HT-29 (cell line): ENCODE data around the gene RRM1. TPM values are rescaled to one million over a fixed set of nuclear protein-coding genes. Genes with fewer than 3 reads are reported as not detected.
"Not testable (repeated sequence)": the region's sequence is repeated elsewhere in the genome, so short reads cannot be mapped to it uniquely, and the experiment has no call there.

Experiments used
- DNase-seq: peaks from one replicate; pipeline ENCODE4 v3.0.0-alpha.2; 2015; ENCODE audit warnings: low spot score
- total RNA-seq: library from RNA; depleted of rRNA; stranded (reverse); fragments of >200 nt; shearing (Covaris generic); gene quantifications from 2 replicates; pipeline ENCODE4 v1.2.3, GENCODE V29; 2014

RRM1 gene
- total RNA-seq, 1 experiment from 2014 or later = 95.1 TPM

DNA sequence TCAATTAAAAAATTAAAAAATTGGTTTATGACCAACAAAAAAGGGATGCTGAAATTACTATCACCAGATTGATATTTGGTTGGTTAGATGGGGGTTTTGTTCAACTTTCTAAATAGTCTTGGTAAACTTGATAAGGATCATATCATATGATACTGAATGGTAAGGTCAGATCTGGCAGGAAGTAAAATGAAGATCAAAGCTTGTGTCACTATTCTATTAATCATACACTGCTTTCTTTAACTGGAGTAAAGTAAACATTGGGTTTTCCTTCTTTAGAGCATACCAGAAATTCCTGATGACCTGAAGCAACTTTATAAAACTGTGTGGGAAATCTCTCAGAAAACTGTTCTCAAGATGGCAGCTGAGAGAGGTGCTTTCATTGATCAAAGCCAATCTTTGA is 40.2 kb downstream of the RRM1 start:
- peak; percentile 64 for DNase-seq

DNA sequence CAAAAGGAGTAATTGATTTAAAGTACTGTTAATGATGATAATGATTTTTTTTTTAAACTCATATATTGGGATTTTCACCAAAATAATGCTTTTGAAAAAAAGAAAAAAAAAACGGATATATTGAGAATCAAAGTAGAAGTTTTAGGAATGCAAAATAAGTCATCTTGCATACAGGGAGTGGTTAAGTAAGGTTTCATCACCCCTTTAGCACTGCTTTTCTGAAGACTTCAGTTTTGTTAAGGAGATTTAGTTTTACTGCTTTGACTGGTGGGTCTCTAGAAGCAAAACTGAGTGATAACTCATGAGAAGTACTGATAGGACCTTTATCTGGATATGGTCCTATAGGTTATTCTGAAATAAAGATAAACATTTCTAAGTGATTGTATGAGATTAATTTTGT is 43.9 kb downstream of the RRM1 start:
- DNase-seq = no peak

DNA sequence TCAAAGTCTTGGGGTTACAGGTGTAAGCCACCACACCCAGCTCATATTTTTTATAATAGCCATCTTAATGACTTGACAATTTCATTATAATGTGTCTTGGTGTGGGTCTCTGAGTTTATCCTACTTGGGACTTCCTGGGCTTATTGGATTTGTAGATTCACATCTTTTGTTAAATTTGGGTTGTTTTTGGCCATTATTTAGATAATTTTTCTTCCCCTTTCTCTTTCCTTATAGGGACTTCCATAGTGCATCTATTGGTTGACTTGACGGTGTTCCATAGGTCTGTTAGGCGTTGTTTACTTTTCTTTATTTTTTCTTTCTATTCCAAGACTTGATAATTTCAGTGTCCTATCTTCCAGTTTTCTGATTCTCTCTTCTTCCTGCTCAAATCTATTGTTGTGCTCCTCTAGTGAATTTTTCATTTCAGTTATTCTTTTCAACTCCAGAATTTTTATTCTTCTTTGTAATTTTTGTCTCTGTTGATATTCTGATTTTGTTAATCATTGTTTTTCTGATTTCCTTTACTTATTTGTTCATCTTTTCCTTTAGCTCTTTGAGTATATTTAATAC is 45.6 kb downstream of the RRM1 start:
- no peak for DNase-seq

DNA sequence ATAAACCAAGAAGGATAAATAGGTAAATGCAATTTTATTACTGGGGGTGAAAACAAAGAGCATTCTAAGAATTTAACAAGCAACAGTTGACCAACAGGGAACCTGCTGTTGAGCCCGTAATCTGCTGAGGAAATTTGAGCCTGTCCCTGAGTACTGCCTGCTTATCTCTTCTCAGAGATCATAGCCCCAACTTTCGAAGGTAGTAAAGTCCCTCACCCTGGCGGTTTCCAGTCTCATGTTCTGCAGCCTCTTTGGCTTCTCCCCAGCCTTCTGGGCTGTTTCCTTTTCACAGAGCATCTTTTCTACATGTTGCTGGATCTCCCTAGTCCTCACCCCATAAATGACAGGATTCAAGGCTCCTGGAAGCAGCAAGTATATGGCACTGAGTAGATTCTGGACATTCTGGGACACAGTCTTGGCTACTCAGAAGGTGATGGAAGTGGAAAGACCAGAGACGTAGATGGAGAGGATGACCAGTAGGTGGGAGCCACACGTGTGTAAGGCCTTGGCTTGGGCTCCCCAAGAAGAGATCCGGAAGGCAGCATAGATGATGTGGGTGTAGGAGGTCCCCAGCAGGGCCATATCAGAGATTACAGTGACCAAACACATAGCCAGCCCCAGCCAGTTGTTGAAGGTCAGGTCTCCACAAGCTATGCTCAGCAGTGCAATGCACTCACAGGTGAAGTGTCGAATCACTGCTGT is 51.6 kb downstream of the RRM1 start:
- no peak for DNase-seq

DNA sequence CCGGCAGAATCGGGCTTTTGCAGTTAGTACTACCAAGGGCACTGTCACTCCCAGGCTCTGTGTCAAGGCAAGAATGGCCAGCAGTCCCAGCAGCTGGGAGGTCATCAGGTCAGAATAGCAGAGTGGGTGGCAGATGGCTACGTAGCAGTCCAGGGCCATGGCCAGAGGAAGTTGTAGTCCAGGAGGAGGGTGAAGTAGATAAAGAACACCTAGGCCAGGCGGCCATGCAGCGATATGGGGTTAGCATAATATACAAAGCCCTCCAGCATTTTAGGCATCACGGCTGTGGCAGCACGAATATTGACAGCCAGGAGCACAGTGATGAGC is 52.1 kb downstream of the RRM1 start:
- DNase-seq = no peak

DNA sequence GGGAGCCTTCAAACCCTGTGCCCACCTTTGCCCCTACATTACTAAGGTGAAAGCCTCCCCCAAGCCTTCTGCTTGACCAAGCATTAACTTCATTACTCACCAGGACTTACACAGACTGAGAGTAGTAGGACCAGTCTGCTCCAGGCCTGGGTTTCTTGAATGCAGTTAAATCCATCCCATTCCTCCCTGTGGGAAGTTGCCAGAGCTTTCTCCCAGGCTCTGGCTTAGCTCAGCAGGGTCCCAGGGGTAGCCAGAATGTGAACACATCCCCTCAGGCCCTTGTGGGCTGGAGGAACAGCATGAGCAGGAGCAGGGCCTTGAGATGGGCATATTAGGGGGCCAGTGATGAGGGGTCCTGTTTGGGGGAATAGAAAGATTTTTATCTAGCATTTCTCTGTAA is 59.9 kb downstream of the RRM1 start:
- DNase-seq = no peak

DNA sequence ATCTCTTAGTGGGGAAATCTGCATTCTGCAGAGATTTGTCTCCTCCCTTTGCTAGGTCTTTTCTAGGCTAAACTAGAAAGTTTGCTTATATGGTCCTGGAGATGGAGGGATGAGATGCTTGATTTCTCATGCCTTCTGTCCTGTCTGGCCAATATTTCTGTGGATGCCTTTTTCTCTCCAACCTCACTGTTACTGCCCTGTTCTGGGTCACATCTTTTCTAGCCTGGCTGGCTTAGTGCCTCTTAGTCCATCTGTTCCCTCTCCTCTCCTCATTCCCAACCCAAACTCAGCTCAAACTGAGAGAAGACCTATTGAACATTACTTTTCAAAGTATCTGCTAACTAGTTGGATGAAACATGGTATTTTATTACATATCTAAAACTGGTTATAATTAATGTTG is 62.0 kb downstream of the RRM1 start:
- DNase-seq = no peak

DNA sequence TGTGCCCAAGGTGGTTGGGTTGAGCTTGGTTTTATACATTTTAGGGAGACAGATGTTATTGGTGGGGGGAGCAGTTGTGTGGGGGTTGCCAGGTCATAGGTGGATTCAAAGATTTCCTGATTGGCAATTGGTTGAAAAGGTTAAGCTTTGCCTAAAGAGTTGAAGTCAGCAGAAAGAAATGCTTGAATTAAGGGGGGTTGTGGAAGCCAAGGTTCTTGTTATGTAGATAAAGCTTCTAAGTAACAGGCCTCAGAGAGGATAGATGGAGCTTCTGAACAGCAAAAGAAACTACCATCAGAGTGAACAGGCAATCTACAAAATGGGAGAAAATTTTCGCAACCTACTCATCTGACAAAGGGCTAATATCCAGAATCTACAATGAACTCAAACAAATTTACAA is 64.2 kb downstream of the RRM1 start:
- not testable (repeated sequence) for DNase-seq

DNA sequence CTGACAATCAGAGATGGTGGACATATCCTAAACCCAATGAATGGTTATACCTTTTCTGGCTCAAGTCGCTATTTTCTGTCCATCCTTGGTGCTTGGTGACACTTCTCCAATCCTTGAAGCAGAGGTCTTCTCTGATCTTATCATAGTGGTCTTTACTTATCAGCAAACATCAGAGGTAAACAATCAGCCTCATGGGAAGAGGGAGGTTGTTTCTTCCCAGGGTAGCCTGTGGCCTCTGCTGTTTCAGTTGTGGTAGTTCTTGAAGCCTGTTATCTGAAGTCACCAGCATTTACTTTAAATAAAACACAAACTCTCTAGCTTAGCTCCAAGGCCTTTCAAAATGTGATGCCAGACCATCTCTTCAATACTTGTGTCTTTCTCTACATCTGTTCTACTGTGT is 66.7 kb downstream of the RRM1 start:
- DNase-seq = no peak

DNA sequence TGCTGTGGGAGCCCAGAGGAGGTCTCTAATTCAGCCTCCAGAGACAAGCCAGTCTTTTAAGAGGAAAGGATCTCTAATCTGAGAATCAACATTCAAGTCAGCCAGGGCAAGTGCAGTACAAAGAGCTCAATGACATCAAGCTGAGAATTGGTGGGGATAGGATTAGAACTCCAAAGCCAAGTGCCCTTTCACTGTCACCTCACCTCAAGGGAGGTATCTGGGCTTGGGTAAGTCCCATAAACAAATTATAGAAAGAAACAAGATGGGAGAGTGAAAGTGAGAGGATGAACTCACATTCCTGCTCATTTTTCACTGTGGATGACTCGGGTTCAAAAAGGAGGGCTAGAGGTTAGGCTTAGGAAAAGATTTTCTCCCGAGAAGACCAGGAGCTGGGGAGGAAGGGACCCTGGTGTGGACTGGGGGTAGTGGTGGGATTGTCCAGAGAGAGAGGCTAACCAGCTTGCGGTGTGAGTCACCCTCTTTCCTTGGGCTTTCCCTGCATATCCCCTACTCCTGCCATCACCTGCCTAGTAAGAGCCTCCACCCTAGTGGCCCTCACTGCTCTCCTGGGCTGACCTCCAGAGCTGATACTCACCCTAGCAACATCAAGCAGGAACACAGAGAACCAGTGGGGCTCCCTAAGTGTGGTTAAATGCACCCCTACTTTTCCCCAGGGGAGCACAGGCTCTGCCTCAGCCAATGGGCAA is 70.4 kb downstream of the RRM1 start:
- no peak for DNase-seq

DNA sequence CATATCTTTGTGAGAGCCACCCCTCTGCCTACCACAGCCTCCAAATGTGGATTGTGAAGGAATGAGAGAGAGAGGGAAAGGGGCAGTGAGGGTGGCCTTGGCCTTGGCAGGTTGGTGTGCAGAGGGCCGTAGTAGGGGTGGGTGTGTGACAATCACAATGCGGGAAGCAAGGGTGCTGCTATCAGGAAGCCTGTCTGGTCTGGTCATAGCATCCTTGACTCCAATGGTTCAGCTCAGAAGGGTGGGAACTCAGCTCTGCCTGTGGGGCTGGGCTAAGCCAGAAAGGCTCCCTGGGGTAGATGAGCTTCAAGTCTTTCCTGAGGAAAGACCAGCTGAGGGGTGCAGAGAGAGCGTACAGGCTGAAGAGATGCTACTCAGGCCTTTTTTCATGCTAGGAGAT is 72.7 kb downstream of the RRM1 start:
- DNase-seq = no peak

DNA sequence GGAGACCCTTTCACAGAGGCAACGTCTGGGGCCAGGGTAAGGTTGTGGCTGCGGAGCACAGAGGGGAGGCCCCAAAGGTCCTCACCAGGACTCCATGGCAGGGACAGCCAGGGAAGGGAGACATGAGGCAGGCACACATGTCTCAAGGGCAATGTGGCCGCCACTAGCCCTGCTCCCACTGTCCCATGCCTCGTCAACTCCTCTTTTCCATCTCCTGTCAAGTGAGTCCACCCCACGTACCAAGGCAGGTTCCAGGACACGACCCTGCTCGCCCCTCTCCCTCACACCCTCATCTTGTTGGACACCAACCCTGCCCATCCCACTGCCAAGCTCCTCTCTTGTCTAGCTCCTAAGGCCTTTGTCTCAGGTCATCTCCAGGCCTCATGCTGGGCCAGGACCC is 73.2 kb downstream of the RRM1 start:
- no peak for DNase-seq

DNA sequence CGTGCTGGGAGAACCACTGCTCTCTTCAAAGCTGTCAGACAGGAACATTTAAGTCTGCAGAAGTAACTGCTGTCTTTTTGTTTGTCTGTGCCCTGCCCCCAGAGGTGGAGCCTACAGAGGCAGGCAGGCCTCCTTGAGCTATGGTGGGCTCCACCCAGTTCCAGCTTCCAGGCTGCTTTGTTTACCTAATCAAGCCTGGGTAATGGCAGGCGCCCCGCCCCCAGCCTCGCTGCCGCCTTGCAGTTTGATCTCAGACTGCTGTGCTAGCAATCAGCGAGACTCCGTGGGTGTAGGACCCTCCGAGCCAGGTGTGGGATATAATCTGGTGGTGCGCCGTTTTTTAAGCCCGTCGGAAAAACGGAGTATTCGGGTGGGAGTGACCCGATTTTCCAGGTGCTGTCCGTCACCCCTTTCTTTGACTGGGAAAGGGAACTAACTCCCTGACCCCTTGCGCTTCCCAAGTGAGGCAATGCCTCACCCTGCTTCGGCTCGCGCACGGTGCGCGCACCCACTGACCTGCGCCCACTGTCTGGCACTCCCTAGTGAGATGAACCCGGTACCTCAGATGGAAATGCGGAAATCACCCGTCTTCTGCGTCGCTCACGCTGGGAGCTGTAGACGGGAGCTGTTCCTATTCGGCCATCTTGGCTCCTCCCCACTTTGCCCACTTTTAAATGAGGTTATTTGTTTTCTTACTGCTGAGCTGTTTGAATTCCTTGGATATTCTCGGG is 81.2 kb downstream of the RRM1 start:
- DNase-seq = peak; percentile 52

DNA sequence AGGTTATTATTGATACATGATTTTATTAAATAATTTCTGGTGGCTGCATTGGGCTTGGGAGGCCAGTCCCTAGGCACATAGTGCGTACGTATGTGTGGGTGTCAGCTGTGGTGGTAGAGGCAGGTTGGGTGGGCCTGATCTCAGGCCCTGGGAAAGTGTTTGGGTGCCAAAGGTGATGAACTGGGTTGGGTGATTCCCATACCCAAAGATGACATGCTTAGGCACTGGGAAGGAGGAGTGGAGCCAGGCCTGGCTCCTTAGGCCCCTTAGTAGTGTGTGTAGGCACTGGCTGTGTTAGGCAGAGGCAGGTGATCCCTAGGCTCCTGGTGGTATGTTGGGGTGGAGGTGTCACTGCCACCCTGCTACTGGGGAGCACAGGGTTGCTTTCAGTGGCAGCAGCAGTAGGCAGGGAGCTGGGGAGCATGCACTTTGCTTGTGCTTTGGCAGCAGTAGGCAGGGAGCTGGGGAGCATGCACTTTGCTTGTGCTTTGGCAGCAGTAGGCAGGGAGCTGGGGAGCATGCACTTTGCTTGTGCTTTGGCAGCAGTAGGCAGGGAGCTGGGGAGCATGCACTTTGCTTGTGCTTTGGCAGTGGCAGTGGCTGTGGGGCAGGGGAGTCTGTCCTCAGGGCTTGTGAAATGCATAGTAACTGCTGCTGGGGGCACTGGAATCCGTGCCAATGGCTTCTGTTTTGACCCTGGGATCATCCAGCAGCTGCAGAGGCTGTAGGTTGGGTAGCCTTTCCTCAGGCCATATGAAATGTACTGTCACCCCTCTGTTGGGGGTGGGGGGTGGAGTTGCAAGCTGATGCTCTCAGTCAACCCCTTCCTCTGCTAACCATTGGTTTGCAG is 84.4 kb downstream of the RRM1 start:
- DNase-seq = no peak

DNA sequence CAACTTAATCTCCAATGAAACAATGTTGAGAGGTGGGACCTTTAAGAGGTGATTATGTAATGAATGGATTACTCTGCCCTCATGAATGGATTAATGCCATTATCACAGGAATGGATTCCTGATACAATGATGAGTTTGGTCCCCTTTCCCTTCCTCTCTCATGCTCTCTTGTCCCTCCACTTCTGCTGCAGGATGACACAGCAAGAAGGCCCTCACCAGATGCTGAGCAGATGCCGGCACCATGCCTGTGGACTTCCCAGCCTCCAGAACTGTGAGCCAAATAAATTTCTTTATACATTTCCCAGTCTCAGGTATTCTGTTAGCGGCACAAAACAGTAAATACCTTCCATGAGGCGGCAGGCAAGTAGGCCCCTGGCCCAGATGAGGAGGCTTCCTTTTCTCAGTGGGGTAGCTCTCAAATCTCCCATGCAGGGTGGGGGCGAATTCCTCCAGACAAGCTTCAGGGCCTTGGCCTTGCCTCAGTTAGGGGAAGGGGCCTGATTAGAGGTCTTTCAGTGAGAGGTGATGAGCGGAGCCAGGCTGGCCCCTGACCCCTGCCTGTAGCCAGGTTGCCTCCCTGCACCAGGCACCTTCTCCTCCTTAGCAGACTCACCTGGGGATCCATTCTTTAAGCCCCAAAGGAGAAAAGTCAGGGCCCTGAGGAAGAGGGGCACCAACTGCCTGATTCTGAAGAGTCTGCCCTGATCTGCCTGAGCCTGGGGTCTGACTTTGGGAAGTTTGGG is 86.0 kb downstream of the RRM1 start:
- DNase-seq = no peak

DNA sequence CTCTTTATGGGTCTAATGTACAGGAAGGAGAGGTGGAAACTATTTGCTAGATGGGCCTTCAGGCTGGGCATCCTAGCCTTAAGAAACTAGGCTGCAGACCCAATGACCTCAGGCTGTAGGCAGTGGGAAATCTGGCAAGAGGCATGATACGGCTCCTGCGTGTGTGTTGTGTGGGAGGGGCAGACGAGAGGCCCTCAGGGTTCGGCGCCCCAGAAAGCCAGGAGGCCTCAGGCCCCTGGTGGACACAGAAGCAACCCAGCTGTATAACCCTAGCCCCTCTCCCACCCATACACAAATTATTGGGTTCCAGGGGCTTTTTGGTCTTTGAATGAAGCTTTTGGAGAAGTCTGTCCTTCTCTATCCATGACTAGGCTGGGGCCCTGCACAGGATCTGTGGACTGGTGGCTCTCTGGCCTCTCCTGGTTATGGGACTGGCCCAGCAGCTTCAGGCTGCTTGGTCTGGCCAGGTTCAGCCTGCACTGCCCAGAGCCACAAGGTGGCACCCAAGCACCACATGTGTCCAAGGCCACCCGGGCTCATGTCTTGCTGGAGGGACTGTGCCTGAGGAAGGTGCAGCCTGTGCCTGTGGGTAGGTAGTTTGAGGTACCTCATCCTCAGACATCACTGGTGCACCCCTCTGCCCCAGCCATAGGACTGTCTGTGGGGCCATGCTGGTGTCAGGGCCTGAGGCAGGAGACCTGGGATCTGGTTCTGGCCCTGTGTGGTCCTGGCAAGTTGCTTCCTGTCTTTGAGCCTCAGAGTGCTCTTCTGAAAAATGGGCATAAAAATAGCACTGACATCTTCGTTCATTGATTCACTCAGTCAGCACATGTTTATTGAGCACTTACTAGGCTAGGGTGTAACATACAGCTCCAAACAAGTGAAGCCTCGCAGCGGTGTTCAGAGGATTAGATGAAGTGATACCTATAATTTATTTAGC is 87.5 kb downstream of the RRM1 start:
- DNase-seq = peak; percentile 90

DNA sequence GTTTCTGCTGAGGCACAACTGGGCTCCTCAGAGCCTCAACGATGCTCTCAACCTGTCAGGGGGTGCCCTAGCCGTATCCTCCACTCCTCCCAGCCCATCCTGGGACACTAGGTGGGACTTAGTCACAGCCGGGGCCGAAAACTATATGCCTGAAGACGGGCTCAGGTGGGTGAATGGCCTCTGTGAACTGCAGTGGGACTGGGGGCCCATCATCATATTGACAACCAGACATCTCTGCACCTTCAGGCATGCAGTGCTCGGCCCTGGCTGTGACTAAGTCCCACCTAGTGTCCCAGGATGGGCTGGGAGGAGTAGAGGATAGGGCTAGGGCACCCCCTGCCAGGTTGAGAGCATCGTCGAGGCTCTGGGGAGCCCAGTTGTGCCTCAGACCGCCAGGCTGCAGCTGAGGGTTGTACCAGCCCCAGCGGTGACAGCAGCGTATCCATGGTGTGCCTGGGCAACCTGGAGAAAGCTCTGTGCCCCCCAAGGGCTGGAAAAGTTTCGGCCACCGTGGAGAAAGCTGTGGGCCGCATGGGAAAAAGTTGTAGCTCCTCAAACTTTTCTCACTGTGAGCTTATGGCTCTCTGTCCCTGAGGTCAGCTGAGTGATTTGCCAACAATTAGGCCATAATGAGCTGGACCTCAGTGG is 88.9 kb downstream of the RRM1 start:
- DNase-seq = no peak

DNA sequence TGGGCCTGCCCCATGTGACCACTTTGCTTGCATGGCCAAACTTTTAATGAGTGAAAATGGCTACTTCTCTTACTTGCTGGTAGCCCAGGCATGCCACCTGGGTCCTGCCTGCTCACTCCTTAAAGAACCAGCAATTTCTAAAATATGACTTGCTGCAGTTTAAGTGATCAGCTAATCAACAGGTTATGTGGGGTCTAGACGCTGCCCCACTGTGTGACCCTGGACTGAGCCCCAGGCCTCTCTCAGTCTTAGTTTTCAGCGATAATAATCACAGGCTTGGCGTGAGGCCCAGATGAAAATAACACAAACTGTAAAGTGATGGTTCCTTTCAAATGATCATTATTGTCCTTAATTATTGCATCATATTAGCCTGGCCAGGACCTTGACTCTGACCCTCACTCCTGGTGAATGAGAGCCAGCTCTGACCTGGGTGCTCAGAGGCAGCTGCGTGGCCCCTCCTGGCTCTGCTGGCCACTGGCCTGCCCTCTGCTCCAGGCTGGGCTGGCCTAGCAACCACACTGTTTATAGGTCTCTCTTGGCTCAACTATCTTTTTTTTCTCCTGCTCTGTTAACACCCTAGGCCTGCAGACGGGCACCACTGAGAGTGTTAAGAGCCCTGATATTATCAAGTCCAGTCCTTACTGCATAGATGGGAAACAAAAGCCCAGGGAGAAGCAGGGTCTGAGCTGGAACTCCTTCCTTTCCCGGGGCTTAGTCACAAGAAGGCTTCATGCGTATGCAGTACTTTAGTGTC is 89.7 kb downstream of the RRM1 start:
- no peak for DNase-seq

DNA sequence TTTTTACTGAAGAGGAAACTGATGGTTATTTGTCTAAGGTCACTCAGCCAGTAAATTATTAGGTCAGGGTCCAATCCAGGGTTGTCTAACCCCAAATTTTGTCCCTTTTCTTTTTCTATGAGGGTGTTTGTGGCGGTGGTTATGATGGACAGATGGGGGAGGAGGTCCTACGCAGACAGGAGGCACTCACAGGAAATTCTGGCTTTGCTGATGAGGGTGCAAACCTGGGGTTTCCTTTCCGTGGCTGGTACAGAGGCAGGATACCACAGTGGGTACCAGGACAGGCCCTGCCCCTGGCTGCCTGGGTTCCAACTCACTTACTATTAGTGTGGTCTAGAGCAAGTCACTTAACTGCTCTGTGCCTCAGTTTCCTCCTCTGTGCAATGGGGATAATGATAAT is 91.0 kb downstream of the RRM1 start:
- no peak for DNase-seq
